ENCODE results near the gene NFIA.

DNA sequence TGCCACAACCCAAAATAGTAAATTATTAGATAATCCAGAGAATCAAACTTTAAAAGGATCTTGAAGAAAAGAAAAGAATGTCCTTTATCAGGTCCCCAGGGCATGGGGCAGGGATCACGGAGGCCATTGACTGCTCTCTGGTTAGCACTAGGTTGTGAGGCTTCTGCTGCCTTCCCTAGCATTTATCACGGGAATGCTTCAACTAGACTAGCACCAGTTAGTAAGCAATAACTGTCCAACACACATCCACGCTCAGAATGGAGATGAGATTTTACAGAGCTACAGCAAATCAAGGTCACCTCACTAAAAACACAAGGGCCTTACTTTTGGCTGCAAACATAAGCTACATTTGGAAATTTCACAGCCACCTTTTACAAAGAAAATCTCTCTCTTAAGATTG is 304.0 kb downstream of the NFIA start:
- no peak for TF ChIP-seq CTCF (IDR thresholded peaks at IDR 0.05)
- TF ChIP-seq POLR2A (IDR thresholded peaks at IDR 0.05): no peak
- TF ChIP-seq POLR2AphosphoS5 (IDR thresholded peaks at IDR 0.05): no peak

Measured in prostate gland (tissue), 2 donors.